GM18507 (cell line): Measurements from ENCODE around the gene FXYD6.
"Not testable (repeated sequence)": the region's sequence is repeated elsewhere in the genome, so short reads cannot be mapped to it uniquely, and the experiment has no call there.

Source experiments
- DNase-seq: peaks from one replicate; pipeline ENCODE4 v3.0.0; 2011; ENCODE audit warnings: low read depth; ENCODE audit not compliant: insufficient read length; ENCODE audit errors: extremely low spot score
- FAIRE-seq: peaks from 2 replicates; lab custom pipeline; 2011; peaks lifted over from hg19 to GRCh38; lab: Jason Lieb, UNC

FXYD6 gene

GRCh38 chr11:117876341-117877119 is at the start of gene FXYD6:
Gene FXYD6 (minus strand): TSS chr11:117876658. CDS start chr11:117842776, 33,882 bp downstream.
- no peak for FAIRE-seq
- no peak for DNase-seq

DNA sequence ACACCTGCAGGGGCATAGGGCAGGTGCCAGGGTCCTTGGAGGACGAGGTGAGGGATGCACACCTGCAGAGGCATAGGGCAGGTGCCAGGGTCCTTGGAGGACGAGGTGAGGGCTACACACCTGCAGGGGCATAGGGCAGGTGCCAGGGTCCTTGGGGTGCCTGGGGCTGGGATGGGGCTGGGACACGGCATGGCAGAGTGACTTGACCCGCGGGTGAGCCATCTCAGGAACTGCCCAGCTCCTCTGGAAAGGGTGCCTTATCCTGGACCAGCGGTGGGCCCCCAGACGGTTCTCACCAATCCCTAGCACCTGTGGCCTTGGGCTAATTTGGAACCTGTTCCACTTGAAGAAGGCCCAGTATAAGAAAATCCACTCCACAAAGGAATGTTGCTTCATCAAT is 49.7 kb upstream of the FXYD6 start:
- DNase-seq, FAIRE-seq: not testable (repeated sequence)

DNA sequence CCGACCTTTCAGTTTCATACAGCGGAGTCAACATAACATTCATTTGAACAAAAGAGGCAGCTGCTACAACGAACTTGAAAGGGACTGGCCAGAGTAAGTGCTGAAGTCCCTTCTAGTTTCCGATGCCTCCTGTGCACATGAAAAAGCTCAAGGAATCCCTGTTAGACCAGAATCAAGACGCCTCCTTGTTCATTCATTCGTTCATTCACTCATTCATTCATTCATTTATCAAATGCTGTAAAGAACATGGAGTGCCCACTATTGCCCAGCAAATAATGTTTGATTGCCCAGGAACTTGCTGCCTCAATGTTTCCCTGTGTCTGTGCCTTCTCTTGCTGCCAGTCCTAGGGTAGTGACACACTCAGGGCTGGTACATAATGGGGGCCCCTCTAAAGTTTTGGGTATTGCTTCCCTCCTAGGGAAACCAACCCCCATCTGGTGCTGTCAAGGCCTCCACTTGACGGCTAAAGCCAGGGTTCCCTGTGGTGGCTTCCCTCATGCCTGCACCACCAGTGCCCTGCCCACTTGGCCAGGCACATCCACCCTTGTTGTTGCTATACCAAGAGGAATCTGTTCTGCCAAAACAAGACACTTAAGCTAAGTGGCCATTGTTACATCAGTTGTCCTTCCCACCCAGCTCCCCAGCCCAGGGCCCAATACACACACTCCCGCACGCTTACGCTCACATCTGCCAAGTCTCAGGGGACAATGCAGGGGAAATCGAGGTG is 48.9 kb upstream of the FXYD6 start:
- DNase-seq (no peak), FAIRE-seq (no peak)

DNA sequence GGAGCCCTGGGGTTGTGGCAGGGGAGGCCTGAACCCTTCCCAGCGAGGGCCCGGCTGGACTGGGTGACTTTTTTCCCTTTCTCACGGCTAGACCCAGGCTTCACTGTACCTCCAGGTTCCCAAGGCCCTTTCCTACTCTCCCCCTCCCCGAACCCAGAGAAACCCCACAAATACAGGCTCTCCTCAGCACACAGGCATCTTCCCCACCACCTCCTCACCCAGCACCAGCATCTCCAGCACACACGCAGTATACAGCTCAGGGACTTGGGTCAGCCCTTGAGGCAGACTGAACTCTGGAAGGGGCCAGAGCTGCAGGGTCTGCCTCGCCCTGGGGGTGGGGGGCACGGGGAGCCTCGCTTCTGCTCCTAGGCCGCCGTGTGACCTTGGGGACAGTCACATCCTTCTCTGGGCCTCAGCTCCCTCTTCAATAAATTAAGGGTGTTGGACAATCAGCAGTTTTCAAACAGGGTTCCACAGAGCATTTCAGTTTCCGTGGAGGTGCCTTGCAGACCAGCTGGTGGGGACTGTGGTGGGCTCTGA is 48.2 kb upstream of the FXYD6 start:
- DNase-seq (no peak), FAIRE-seq (no peak)

DNA sequence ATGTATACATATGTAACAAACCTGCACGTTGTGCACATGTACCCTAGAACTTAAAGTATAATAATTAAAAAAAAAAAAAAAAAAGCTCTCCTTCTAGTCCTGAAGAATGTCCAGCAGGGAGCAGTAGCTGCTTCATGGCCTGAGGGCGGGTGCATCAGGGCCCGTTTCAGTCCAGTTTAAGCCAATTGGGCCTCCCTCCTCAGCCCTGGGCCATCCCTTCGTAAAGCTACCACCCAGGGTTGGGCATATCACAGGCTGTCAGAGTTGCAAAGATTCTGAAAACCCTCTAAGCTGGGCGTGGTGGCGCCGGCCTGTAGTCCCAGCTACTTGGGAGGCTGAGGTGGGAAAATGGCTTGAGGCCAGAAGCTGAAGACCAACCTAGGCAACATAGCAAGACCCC is 47.3 kb upstream of the FXYD6 start:
- FAIRE-seq (no peak), DNase-seq (no peak)

DNA sequence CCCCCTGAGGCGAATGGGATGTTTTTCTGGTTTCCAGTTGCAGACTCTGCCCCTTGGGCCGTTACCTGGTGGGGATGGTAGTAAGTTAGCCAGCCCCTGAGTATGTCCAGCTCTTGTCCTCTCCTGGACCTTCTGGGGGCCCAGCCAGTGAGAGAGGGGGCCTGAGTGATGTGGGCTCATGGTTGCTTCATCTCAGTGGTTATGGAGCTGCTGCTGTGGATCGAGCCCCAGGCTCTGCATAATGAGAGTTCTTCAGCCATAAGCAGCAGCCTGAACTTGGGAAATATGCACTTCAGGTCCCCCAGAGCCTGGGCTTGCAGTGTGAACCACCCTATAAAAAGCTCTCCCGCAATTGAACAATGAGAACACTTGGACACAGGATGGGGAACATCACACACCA is 46.8 kb upstream of the FXYD6 start:
- FAIRE-seq (no peak), DNase-seq (no peak)

- no peak for FAIRE-seq
- DNase-seq = no peak
Observed at GRCh38 chr11:117921893-117922292, 45.4 kb upstream of the FXYD6 start.

DNA sequence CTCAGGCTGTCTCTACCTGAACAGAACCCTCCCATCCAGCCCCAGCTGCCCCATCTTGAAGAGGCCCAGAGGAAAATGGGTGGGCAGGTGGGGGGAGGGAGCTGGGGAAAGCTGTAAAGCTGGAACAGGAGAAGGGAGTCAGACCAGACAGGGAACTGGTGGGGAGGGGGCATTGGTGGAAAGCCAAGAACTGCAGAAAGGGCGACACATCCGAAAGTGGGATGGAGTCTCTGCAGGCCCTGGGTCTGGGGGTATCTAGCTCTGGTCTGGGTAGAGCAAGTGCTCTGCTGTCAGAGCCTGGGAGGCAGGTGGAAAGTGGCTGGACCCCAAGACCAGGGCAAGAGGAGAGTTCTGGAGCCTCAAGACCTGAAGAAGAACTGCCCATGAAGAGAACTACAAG is 45.0 kb upstream of the FXYD6 start:
- FAIRE-seq (no peak), DNase-seq (no peak)

- no peak for DNase-seq
Observed at GRCh38 chr11:117919781-117920221, 43.3 kb upstream of the FXYD6 start.

DNA sequence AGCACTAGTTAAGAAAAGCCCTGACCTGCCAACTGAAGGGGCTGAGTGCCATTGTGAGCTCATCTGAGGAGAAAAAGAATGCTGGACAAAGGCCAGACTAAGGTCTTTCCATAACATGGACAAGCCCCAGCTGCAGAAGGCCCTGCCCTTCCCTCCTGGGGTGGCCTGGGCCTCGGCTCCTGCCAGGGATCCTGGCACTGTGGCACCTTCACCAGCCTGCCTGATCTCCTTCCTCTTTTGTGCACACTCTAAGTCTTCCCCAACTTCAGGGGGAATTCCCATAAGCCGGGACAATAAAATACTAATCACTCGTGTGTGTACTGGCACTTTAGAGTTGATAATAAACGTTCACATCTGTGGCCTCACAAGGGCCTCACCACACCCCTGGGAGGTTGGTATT is 42.9 kb upstream of the FXYD6 start:
- FAIRE-seq = no peak
- DNase-seq = no peak

More at GRCh38 chr11:117919781-117920221, 43.3 kb upstream of the FXYD6 start:
- no peak for FAIRE-seq

GRCh38 chr11:117918366-117919255 is 42.2 kb upstream of the FXYD6 start:
- no peak for DNase-seq
- FAIRE-seq = no peak

GRCh38 chr11:117917591-117918151 is 41.2 kb upstream of the FXYD6 start:
- DNase-seq (no peak), FAIRE-seq (no peak)

- DNase-seq (no peak), FAIRE-seq (no peak)
Observed at GRCh38 chr11:117916956-117917355, 40.5 kb upstream of the FXYD6 start.

DNA sequence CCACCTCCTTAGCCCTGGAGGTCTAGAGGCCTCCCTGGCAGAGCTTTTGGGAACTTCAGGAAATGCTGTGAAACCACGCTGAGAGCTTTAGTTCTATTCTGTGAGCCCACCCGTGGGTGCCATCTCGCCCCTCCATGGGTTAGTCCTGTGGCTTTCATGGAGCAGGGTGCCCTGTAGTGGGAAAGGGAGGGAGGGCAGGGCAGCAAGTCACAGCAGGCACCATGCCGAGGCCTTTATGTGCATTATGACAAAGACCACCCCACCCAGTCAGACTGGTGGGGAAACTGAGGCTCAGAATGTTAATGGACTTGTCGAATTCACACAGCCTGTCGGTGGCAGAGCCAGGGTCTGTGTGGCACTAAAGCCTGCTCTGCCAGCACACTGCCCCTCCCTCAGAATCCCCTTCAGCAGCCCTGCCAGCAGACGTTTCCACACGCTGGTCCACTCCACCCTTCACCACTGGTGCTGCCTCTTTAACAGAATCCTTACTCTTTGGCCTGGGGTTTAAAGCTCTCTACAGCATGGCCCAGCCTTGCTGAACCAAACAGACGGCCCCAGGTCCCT is 39.3 kb upstream of the FXYD6 start:
- no peak for DNase-seq
- FAIRE-seq = no peak

DNA sequence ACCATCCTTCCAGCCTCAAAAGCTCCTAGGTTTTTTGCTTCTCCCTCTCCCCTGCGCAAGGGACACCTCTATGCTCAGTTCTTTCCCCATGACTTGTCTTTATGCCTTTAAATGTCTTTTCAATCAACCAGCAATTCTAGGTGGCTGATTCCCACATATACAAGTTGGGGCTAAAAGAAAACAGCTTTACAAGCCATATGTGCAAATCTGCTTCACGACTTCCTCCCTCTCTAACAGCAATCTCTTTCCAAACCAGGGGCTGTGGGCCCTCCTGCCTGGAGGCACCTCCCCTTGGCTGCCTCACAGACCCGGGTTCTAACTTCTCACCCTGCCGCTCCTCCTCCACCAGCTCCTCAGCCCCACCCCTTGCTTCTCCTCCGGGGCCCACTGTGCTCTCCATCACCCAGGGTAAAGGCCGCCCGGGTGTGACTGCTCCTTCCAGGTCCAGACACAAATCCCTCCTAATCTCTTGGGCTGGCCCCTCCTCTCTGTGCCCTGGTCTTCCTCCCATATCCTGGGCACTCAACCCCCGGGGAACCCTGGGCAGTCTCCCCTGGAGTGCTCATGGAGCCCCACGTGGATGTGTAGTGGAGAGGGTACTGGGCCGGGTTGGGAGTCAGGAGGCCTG is 38.6 kb upstream of the FXYD6 start:
- no peak for FAIRE-seq
- no peak for DNase-seq

- FAIRE-seq (no peak), DNase-seq (no peak)
Observed at GRCh38 chr11:117914398-117914761, 37.9 kb upstream of the FXYD6 start.

DNA sequence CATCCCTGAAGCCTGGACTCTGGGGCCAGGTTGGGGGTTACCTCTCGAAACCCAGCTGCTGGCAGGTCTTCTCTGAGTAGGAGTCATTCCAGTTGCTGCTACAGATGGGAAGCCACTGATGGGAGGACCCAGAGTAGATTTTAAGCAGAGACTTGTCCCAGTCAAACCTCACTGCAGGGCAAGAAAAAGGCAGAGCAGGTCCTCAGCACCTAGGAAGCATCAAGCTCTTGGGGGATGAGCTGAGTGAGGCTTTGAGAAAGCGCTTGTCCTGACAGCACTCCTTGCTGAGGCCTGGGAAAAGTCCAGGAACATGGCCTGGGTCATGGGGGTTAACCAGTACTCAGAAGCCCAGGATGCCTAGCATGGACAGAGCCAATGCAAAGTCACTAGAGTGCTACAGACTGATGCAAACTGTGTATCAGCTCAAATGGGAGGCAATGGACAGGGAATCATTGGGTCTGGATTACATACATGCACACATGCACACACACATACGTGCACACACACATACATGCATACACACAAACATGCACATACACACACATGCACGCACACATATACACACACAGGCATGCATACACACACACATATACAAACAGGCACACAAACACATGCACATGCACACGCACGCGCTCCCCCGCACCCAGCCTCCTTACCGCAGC is 37.4 kb upstream of the FXYD6 start:
- DNase-seq = no peak
- FAIRE-seq = no peak

GRCh38 chr11:117912497-117912896 is 36.0 kb upstream of the FXYD6 start:
- FAIRE-seq = no peak
- no peak for DNase-seq
